ENCODE measurements around the gene EFEMP2.

Gene EFEMP2

DNA sequence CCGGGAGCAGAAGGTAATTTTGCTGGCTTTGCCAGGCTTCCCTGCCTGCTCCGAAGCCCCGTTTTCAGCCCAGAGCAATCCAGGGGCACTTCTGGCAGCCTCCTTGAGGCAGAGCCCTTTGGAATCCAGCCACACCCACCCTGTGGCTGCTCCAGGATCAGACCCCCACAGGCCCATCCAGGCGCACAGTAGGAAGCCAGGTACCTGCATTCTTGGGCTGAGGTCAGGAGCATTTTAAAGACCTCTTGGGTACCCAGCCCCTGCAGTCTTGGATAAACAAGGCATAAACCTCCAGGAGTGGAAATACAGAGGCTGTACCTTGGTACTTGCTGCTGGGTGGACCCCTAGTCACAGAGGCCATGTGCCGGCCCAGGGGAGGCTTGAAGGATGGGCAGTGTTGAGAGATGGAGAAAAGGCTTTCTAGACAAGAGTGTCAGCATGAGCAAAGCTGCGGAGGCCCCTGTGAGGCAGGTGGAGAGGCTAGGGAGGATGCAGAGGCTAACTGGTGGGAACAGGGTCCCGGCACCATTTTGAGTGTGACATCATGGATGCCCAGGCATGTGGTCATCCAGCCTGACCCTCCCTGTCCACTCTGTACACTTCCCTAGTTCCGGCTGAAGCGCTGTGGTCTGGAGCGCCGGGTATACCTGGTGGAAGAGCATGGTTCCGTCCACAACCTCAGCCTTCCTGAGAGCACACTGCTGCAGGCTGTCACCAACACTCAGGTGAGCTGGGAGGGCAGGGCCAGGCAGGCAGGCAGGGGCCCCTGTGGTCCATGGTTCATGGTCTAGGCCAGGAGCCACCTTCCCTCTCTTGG is 8.5 kb downstream of the EFEMP2 start:
- TF ChIP-seq, protein P1, sequence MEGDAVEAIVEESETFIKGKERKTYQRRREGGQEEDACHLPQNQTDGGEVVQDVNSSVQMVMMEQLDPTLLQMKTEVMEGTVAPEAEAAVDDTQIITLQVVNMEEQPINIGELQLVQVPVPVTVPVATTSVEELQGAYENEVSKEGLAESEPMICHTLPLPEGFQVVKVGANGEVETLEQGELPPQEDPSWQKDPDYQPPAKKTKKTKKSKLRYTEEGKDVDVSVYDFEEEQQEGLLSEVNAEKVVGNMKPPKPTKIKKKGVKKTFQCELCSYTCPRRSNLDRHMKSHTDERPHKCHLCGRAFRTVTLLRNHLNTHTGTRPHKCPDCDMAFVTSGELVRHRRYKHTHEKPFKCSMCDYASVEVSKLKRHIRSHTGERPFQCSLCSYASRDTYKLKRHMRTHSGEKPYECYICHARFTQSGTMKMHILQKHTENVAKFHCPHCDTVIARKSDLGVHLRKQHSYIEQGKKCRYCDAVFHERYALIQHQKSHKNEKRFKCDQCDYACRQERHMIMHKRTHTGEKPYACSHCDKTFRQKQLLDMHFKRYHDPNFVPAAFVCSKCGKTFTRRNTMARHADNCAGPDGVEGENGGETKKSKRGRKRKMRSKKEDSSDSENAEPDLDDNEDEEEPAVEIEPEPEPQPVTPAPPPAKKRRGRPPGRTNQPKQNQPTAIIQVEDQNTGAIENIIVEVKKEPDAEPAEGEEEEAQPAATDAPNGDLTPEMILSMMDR (conservative IDR thresholded peaks at IDR 0.05; ENCODE audit: low read depth), result no peak
- POLR2A ChIA-PET (ENCODE audit: low non-redundant PET), result no interaction called here
- peak overlapping the region; percentile 98 for H3K27ac ChIP-seq
- DNase-seq (ENCODE audit: low spot score), result no peak
- CTCF ChIA-PET, result no interaction called here

DNA sequence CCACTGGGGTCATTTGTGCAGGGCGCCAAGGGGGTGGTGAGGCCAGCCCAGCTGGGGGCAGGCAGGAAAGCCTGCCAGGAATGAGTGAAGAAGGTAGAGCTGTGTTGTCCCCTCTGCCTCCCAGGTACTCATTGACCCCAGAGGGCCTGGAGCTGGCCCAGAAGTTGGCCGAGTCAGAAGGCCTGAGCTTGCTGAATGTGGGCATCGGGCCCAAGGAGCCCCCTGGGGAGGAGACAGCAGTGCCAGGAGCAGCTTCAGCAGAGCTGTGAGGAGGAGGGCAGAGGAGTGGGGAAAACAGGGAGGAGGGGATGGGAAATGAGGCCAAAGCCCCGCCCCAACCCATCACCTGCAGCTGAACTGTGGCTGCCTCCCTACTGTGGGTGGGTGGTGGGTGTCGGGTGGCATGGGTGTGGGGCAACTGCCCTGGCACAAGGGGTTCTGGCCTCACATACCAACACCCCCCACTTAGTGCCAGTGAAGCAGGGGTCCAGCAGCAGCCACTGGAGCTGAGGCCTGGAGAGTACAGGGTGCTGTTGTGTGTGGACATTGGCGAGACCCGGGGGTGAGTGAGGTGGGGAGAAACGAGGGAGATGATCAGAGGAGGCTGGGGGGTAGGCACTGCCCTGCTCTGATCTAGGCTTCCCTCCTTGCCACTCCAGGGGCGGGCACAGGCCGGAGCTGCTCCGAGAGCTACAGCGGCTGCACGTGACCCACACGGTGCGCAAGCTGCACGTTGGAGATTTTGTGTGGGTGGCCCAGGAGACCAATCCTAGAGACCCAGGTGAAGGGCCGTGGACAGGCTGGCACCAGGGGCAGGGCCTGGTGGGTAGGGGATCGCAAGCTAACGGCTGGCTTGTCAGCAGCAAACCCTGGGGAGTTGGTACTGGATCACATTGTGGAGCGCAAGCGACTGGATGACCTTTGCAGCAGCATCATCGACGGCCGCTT is 9.4 kb downstream of the EFEMP2 start:
- peak overlapping the region; percentile 98 for H3K27ac ChIP-seq
- TF ChIP-seq, protein P1 (conservative IDR thresholded peaks at IDR 0.05; ENCODE audit: low read depth), result no peak
- no peak for DNase-seq (ENCODE audit: low spot score)
- ChIA-PET CTCF (interaction anchor here (0.6 to 0.7 kb wide), 2 partner anchors 76 to 103 kb away, joined by 3 read pairs; no protein-coding TSS in a partner anchor), POLR2A (ENCODE audit: low non-redundant PET) (no interaction called here)

DNA sequence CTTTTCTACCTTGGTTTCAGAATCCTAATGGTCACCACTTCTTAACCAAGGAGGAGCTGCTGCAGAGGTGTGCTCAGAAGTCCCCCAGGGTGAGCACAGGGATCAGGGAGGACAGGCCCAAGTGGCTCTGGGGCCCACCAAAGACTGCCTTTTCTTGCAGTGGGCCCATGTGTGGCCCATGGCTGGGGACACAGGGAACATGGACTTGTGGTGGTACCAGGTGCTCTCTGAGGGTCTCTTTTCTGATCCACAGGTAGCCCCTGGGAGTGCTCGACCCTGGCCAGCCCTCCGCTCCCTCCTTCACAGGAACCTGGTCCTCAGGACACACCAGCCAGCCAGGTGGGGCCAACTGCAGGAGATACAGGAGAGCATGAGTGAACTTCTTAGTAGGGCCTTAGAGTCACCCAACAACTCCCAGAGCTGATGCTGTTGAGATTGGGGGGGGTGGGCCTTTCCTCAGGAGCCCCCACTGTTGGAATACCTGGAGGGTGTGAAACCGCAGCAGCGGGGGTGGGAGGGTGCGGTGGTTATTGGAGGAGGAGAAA is 10.3 kb downstream of the EFEMP2 start:
- ChIA-PET POLR2A (ENCODE audit: low non-redundant PET) (no interaction called here), CTCF (interaction anchor here (0.7 kb wide), 2 partner anchors 102 to 274 kb away, joined by 3 to 4 read pairs; no protein-coding TSS in a partner anchor)
- H3K27ac ChIP-seq, result peak overlapping the region; percentile 98
- TF ChIP-seq, protein P1 (conservative IDR thresholded peaks at IDR 0.05; ENCODE audit: low read depth), result no peak
- no peak for DNase-seq (ENCODE audit: low spot score)

DNA sequence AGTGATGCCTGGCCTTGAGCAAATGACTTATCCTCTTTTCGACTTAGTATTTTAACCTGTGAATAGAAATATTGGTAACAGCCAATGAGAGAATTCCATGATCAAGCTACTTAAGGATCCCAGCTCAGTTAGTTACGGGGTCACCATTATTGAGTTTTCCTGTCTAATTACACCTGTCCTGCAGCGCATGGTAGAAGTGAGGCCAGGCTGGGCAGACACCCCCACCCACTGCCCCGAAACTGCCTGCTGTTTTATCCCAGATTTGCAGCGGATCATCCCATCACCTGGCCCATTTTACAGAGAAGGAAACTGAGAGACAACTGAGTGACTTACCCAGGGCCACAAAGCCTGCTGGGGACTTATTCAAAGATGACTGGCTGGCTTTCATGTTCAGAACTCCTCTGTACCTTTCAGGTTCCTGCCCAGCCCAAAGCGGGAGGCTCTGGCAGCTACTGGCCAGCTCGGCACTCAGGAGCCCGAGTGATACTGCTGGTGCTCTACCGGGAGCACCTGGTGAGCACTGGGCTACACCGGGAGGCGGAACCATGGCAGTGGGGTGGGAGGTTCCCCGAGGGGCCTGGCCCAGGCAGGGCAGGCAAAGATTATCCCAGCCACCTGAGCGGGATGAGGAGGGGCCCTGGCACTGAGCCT is 10.9 kb downstream of the EFEMP2 start:
- ChIA-PET CTCF (interaction anchor here (0.7 to 2.6 kb wide), 3 partner anchors 12 to 273 kb away, joined by 4 to 15 read pairs (median 5); no protein-coding TSS in a partner anchor), POLR2A (ENCODE audit: low non-redundant PET) (interaction anchor here (0.8 kb wide), 1 partner anchor 54 kb away, joined by 3 read pairs; no protein-coding TSS in a partner anchor)
- H3K27ac ChIP-seq, result peak overlapping the region; percentile 98
- DNase-seq (ENCODE audit: low spot score), result no peak
- TF ChIP-seq, protein P1 (conservative IDR thresholded peaks at IDR 0.05; ENCODE audit: low read depth), result no peak

DNA sequence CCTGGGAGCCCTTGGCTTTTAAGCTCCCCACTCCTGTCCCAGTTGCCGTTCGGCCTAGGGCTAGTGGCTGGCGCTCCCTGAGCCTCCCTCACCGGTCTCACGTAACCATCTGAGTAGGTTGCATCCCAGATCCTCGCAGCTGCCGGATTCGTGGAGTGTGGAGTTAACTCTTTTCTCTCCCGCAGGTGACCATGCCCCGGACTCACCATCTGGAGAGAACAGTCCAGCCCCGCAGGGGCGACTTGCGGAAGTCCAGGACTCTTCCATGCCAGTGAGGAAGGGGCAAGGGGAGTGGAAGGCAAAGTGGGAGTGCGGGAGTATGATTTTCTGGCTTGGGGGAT is 11.5 kb downstream of the EFEMP2 start:
- no peak for DNase-seq (ENCODE audit: low spot score)
- peak overlapping the region; percentile 98 for H3K27ac ChIP-seq
- CTCF ChIA-PET, result interaction anchor here (0.7 to 2.6 kb wide), 6 partner anchors 8 to 81 kb away, joined by 3 to 15 read pairs (median 5); no protein-coding TSS in a partner anchor
- TF ChIP-seq, protein P1 (conservative IDR thresholded peaks at IDR 0.05; ENCODE audit: low read depth), result no peak
- POLR2A ChIA-PET (ENCODE audit: low non-redundant PET), result interaction anchor here (0.8 to 1.2 kb wide), 2 partner anchors 29 to 55 kb away, joined by 3 to 4 read pairs; partner anchors contain the start of gene CCDC85B

Measured in RWPE1 (cell line).